Stimulated activated CD4-positive, alpha-beta T cell treated with anti-CD3 and anti-CD28 coated beads, Interleukin-2, amount 100 ng/mL, for 48 hours (primary cell): ENCODE results near the gene MEGF6.
A peak's percentile ranks its signal among the peaks of the same experiment; 100 is the strongest.

ENCODE experiments used
- DNase-seq, 2 donors: peaks; one replicate each; pipeline ENCODE4 v3.0.0-alpha.2; 2020

MEGF6 gene

DNA sequence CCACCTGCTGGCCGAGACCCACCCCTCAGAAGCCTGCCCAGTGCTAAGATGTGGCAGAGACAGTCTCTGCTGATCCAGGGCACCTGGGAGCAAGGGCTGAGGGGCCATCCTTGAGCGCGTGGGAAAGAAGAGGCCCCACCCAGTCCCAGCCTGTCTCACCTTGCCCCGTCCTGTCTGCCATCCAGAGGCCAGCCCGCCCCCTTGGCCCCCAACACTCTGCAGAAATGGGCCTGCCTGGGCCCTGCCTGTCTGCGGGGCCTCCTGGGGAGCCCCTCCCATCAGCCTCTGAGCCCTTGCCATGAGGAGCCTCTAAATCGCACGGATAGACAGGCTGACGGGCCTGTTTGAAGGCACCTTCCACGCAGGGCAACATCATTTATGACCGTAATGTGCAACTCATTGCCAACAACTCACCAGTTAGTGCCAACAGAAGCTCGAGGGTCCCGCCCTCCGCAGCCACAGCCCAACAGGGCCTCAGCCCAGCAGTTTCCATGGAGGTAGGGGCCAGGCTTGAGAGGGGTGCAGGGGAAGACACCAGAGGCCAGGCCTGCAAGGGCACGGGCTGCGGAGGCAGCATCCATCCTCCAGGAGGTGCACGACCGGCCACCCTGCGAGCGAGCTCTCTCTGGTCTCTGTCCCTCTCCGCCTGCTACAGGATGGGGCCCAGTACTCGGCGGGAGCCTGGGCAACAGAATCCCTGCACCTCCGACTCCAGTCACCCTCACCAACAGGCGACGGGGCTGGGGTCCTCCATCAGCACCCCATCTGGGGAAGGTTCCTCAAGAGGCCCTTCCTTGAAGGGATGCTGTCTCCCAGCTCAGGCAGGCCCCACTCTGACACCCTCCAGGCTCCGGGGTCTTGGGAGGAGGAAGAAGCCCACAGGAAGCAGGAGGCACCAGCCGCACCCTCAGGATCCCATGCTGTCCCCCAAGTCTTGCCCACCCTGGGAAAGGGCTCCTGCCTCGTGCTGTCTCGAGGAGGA is 78.0 kb downstream of the MEGF6 start:
- DNase-seq, result no peak

DNA sequence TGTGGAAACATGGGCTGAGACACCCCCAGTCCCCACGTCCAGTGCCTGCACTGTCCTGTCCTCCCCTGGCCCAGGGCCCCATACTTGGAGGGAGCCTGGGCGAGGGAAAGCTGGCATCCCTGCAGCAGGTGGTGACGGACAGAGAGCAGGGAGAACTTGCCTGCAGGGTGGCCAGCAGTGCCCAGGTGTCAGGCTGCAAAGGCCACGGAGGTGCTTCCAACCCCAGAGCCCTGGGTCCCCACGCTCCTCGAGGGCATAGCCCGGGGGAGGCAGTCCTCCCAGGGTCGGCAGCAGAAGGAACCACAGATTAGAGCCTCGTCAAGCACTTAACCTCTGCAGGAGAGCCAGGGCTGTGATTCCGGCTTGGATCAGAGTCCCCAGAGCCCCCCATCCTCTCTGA is 79.4 kb downstream of the MEGF6 start:
- no peak for DNase-seq

DNA sequence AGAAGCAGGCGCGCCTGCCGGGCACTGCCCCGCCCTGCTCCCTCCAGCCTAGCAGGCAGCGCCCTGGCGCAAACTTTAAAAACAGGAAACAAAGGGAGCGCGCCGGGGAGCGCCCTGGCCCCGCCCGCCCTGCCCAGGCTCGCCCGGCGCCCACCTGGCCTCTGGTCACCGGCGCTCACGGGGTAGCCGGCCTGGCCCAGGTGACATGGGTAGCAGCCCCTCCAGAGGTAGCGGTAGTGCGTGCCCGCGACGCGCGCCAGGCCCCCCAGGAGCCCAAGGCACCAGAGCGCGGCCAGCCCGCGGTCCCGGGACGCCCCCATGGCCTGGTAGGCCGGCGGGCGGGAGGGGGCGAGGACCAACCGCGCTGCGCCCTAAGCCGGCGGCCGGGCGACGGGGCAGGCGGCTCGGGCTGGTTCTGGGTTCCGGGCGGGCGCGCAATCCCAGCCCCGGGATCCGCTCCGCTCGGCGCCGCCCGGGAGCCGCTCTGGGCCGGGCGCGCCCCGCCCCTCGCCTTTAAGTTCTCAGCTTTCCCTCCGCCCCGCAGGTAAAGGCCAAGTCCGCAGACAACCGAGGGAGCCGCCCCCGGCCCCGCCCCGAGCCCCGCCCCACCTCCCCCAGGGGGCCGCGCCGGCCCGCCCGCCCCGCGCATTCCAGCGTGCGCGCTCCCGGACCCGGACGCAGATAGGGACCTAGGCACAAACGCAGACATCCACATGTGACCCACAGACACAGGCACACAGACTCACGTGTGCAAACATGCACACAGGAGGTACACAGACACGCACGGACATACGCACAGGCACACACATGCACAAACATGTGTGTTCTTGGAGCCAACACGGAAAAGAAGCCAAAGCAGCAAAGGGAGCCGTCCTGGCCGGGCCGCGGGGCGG is 80.1 kb downstream of the MEGF6 start:
- DNase-seq, result peak; percentile 64 to 72

DNA sequence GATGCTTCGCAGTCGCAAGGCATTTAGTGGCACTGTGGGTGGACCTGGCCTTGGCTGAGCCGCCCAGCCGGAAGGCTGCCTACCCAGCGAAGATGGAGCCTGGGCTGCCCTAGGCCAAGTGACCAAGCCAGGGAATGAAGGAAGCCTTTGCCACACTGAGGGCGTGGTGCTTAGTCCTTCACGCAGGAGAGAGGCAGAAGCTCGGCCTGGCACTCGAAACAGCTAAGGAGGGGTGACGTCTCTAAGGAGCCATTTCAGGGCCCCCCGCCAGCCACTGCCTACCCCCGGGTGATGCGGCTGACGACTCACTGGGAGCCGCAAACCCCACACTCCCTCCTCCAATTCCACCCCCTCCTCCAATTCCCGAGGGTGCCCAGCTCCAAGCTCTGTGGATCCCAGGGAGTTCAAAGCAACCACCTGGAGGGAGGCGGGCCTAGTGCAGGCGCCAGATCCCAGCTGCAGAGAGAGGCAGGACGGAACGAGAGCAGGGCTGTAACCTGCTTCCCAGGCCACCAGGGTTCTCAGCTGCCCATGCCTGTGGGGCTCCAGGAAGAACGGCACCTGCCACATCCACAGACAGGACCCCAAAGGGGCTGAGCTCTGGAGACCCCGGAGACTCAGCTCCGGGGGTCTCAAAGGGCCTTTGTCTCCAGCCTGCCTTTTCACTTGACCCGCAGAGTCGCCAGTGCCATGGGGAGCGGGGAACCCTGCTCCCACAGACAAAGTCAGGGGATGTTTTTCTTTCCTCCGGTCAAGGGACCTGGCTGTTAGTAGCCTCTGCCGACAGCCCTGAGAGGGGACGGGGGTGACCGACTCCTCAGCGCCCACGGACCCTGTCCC is 81.0 kb downstream of the MEGF6 start:
- no peak for DNase-seq

DNA sequence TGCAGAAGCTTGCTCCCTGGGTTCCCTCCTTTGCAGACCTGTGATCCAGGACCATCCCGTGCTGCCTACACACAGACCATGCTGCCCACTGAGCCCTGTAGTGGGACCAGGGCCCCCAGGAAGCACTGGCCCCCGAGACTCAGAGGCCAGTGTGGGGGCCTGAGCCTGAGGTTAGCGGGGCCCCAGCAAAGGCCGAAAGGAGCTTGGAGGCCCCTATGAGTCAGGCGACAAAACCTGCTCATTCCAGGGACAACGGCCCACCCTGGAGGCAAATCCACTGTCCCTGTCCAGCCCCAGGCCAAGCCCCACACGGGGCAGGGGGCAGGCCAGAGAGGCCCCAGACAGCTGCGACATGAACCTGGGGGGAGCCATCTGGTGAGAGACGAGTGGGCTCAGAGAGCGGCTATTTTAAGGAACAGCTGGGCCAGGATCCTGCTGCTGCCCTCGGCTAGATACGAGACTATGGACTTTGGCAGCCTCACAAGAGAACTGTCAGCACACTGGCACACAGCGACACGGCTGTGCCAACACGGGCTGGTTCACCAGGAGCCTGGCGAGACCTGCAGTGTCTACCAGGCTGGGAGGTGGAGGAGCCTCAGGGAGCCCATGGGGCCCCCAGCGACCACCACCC is 82.1 kb downstream of the MEGF6 start:
- DNase-seq, result no peak

DNA sequence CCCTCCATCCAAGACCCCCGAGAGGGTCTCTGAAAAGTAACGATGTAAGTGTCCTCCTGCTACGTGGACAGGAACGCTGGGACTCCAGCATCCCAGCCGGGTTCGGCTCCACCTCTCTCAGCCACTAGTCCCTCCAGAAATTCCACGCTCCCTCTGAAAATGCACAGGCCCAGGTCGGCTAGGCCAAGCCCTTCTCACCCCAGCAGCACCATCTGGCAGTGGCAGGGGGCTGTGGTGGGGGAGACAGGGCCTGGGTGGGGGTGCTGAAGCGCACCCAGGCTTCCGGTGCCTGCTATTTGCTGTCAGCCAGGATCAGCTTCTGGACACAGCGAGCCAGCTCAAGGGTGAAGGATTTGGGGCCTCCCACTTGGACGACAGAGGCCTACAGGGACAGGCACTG is 83.5 kb downstream of the MEGF6 start:
- no peak for DNase-seq

DNA sequence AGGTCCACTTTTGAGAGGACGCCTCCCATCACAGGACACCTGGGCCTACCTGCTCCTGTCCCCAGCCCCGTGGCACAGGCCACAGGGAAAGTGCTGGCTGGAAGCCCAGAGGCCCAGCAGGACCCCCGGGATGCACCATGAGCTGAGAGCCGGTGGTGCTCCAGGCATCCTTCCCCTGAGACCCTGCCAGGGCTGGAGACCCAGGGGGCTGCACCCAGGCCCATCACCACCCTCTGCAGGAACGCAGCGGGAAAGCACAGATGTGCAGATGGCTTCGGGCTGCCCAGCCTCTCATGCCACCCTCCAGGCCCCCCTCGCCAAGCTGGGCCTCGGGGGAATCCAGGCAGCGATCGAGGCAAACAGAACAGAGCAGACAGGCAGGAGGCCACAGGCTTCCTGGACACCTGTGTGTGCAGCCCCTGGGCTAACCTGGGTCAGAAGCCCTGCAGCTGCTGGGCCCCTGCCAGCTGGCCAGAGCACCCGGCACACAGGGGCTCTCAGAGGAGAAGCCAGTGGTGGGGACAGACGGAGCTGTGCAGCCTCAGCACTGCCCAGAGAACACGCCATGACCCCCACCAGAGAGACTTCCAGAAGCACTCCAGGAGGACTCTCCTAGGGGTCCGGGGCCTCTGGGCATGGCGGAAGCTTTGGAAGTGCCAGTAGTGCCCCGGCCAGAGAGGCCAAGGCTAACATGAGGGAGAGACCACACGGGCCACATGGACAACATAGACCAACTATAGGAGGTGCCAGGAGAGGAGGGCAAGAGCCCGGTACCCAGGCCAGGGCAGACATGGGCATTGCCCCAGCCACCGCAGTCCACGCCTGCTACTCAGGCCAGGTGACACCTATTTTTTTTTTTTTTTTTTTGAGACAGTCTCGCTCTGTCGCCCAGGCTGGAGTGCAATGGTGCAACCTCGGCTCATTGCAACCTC is 85.5 kb downstream of the MEGF6 start:
- no peak for DNase-seq

DNA sequence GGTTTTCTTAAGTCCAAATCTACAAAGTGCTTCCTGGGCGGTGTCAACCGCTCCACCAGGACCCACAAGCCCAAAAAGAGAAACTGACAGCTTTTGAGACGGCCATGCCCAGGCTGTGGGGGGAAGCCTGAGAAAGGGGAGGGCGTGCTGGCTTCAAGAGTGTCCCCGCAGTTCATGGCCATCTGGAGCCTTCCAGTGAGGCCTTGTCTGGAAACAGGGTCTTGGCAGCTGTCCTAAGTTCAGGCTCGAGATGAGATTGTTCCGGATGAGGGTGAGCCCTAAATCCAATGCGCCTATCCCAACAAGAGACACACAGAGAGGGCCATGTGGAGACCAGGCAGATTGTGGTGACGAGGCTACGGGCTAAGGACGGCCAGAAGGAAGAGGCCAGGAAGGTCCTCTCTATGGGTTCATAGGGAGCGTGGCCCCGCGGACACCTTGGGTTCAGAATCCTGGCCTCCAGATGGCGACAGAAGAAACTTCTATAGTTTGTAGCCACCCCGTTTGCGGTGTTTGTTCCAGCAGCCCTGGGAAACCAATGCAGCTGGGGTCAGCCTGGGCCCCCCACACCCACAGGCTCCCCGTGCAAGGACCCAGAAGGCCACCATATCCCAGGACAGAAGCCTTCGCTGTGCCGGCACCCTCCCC is 86.6 kb downstream of the MEGF6 start:
- DNase-seq, result no peak

DNA sequence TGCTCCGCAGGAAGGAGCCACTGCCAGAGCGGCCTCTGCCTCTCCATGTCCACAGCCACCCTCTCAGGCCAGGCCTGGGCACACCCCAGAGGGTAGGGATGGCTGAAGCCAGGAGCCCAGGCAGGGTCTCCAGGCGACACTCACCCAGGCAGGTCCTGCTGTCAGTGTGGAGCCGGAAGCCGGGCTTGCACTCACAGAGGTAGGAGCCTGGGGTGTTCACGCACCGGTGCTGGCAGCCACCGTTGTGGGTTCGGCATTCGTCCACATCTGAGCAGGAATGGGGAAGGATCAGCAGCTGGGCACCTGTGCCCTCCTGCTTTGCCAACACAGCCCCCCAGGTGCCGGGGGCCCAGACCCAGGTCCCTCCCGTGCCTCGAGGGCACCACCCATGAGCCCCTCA is 87.3 kb downstream of the MEGF6 start:
- DNase-seq, result no peak

DNA sequence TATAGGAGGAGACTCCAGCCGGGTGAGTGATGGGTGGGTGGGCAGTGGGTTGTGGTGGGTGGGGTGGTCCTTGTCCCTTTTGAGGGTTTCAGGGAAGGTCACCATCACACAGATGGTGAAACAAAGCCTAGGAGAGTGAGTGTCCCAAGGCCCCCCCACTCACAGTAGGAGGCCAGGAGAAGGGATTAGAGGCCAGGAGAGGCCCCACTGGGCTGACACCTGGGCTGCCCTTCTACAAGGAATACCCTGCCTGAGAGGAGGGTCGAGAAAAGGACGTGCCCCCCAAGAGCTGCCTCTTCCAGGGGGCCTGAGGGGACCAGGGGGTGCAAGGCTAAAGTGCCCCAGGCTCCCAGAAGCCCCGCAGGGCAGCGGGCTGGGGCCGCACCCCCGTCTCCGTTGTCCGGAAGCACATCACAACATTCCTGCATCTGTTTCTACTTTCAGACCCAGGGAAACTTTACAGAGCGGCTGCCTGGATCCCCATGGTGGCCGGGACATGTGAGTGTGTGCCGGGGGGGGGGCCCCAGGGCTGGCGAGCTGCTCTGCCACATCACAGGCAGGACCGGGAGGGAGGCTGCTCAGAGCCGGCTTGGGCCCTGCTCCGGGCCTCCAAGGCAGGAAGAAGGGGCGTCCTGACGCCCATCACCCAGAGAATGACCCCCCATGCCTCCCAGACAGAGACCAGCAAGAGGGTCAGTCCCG is 88.6 kb downstream of the MEGF6 start:
- no peak for DNase-seq

DNA sequence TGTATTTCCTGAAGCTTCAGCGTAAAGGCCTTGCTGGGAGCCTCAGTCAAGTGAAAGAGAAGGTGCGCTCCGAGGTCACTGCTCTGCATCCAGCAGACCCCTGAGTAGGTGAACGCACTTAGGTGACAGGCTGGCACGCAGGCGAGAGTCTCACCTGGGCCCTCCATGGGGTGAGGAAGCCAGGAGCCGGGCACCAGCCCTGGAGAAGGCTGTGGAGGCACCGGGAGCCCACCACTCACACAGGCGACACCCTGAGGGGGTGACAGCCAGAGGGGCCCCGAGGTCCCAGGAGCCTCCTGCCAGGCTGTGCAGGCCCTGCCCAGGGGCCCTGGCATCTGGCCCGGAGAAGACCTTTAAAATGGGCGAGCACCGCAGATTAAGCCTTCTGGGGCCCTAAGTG is 89.2 kb downstream of the MEGF6 start:
- DNase-seq, result no peak

DNA sequence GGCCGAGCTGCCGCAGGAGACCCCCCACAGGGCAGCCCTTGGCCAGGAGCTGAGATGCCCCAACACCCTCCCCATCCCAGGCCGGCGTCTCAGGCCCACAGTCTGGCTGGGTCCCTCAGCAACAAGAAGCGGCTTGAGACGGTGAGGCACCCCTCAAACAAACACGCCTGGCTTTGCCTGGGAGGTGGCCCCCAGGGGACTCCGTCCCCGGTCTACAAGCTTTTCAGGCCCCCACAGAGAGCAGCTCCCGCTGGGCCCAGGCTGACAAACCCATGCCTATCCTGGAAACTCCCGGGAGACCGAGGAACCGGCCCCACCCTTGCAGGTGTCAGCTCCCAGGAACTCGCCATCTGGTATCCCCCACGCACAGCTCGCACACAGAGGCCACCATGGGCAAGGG is 89.9 kb downstream of the MEGF6 start:
- no peak for DNase-seq

DNA sequence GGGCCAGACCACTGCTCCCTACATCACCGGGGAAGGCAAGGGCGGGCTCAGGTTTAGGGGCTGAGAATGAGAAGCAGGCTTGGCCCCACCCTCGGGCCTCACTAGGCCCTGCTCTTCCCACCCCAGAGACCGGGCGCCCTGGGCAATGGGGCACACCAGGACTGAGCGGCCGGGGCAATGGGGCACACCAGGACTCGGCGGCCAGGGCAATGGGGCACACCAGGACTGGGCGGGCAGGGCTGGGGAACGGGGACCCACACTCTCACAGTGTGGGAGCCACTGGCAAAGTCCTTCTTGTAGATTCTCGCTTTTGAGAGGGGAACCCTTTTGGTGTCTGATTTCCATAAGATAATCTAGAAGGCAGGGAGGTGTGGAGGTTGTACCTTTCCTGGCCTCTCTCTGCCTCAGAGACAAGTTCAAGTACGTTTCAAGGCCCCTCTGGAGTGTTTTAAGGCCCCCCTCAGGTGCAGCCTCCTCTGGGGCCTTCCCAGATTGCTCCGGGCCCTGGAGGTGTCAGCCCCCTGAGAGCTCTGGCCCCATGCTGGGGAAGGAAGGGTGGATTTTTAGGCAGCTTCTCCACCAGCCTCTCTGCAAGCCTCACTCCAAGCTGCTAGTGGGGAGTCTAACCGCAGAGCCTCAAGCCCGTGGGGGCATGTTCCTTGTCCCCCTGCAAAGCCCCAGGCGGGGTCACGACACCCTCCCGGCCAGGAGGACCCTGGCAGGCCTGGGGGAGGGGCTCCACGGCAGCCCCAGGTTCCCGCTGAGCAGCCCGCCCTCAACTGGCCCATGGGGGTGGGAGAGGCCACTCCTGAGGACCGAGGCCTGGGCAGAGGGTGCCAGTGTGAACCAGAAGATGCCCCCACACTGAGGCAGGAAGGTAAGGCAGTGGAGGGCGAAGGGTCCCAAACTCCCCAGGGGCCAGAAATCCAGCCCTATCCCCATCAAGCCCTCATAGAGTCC is 90.6 kb downstream of the MEGF6 start:
- no peak for DNase-seq

DNA sequence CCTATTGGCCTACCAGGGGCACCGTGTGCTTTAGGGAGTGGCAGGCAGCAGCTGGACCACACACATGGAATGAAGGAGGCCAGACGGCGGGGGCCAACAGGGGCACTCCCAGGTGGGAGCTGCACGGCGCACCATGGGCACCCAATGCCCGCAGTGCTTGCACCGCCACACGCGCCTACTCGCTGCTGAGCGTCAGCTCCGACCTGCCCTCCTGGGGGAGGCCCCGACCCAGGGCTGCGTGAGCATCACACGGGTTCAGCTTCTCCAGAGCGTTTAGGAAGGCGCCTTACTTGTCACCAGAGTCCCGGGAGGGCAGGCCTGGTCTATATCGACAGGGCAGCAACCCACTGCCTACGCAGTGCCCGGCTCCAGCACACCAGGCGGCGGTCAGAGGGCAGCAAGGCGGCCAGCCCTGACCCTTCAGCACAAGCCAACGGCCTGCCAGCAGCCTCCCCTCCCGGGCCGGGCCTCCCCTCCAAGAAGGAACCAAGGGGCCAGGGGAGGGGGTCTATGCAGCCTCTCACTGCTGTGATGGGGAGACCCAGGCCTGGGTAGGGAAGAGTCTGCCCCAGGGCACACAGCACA is 91.9 kb downstream of the MEGF6 start:
- no peak for DNase-seq

DNA sequence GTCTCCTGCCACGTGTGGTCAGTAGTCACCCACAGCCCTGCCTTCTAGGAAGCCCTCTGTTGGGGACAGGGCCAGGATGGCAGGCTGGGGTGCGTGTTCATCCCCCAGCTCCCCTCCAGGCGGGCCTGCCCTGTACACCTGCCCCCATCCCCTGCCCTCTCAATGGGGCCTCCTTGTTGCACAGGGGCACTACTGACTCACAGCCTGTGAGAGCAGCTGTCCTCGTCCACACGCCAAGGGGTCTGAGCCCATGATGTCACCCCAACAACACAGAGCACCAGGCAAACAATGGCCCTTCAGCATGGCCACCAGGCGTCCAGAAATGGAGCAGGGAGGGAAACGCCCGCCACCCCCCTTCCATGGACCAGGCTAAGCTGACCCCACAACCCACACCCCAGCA is 92.6 kb downstream of the MEGF6 start:
- DNase-seq, result no peak

DNA sequence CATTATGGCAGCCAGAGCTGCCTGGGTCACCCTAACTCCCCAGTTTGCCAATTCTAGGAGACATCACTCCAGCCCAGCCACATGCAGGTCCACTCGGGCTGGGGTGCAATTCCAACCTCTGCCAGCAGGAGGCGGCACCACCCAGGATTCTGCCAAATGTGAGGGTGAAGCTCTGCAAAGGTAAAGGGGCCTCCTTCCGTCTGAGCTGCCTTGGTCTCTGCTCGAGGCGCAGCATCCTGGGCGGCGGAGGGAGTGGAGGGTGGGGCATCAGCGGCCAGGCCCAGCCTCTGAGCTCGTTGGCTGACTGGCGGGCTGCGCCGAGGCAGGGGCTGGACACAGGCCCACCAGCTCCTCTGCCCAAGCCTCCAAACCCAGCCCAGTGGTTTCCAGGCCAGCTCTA is 93.1 kb downstream of the MEGF6 start:
- peak; percentile 36 to 49 for DNase-seq

DNA sequence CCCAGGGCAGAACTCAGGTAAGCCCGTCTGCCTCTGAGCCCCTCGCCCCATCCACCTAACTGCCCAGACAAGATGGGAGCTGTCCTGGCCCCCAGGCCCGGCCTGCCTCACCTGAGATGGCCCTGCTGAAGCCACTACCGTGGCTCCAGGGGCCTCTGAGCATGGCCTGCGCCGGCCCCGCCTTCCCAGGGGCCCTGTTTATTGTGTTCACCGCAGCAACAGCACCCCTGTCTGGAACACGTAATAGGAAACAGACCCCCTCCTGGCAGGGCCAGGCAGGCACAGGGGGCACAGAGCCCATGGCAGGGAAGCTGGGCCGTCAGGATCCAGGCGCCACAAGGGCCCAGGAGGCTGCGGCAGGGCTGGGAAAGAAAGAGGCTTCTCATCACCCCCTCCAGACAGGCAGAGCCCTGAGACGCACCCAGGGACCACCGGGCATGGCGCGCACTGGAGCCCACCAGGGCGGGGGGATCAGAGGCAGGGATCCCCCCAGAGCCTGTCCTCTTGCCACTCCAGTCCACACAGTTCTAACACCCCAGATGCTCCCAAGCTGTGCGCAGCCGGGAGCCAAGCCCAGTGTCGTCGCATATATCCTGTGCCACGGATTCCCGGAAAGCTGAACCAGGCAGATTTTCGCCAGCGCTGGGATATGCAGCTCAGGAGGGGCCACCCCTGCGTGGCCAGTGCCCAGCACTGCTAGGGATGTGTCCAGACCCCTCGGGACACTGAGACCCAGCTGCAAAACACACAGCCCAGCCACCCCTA is 94.2 kb downstream of the MEGF6 start:
- DNase-seq, result no peak

DNA sequence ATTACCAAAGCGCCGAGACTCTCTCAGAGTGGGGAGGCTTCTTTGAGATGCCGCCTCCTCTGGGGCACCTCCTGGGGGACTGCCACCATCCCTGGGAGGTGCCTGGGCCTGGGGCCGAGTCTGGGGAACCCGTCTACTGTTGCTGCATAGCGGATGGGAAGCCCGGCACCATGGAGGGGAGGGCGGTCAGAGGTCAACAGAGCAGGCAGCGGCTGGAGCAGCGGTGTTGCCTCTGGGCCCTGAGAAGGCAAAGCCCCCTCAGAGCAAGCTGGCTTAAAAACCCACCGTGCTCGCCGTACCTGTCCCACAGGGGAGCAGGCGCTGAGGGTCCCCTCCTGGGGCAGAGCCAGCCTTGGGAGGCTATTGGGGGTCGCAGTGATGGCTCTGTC is 94.8 kb downstream of the MEGF6 start:
- DNase-seq, result no peak
